Trophoblast cell (in vitro differentiated cells and primary cell): Measurements from ENCODE around the gene SPDYC.

Experiments
- DNase-seq, 2 donors: peaks; one replicate each; pipeline ENCODE4 v3.0.0-alpha.2; 2016
- H2AFZ ChIP-seq: 2 replicates; pipeline ENCODE4 v1.6.1; 2013; ENCODE audit warnings: low read length, moderate library complexity, mild to moderate bottlenecking; ENCODE audit not compliant: insufficient read depth, poor library complexity
- H2AK5ac ChIP-seq: 2 replicates; pipeline ENCODE4 v1.6.1; 2013; ENCODE audit warnings: mild to moderate bottlenecking, low read length
- H2BK120ac ChIP-seq: 2 replicates; pipeline ENCODE4 v1.6.1; 2013; ENCODE audit warnings: low read length, mild to moderate bottlenecking, moderate library complexity; ENCODE audit not compliant: insufficient read depth, poor library complexity
- H2BK12ac ChIP-seq: 2 replicates; pipeline ENCODE4 v1.6.1; 2013; ENCODE audit warnings: mild to moderate bottlenecking, low read length, moderate library complexity
- H2BK5ac ChIP-seq: 2 replicates; pipeline ENCODE4 v1.6.1; 2013; ENCODE audit warnings: low read length, low read depth, moderate library complexity, mild to moderate bottlenecking; ENCODE audit not compliant: poor library complexity
- H3K14ac ChIP-seq: 2 replicates; pipeline ENCODE4 v1.6.1; 2013; ENCODE audit warnings: mild to moderate bottlenecking, low read length
- H3K18ac ChIP-seq: 2 replicates; pipeline ENCODE4 v1.6.1; 2013; ENCODE audit warnings: mild to moderate bottlenecking, low read length
- H3K23ac ChIP-seq: 2 replicates; pipeline ENCODE4 v1.6.1; 2013; ENCODE audit warnings: low read length
- H3K27ac ChIP-seq: 2 replicates; pipeline ENCODE4 v1.5.1; 2013; ENCODE audit warnings: low read depth, mild to moderate bottlenecking, inconsistent platforms, low read length, moderate library complexity
- H3K27me3 ChIP-seq: 2 replicates; pipeline ENCODE4 v1.6.1; 2013; ENCODE audit warnings: inconsistent platforms, mild to moderate bottlenecking, low read length, moderate library complexity; ENCODE audit not compliant: insufficient read depth
- H3K36me3 ChIP-seq, 2 experiments: 1 replicate in 1 of 2; 2 replicates in 1 of 2; pipeline ENCODE4 v1.6.1; 2013; ENCODE audit warnings: low read length in 2 of 2, mild to moderate bottlenecking in 2 of 2, moderate library complexity in 1 of 2; ENCODE audit not compliant: insufficient read depth in 2 of 2, control insufficient read depth in 1 of 2
- H3K4ac ChIP-seq: 2 replicates; pipeline ENCODE4 v1.6.1; 2013; ENCODE audit warnings: low read depth, mild to moderate bottlenecking, low read length, moderate library complexity
- H3K4me1 ChIP-seq, 2 experiments: 1 replicate in 1 of 2; 2 replicates in 1 of 2; pipeline ENCODE4 v1.6.1; 2013; ENCODE audit warnings: low read length in 2 of 2, mild to moderate bottlenecking in 2 of 2, moderate library complexity in 1 of 2; ENCODE audit not compliant: insufficient read depth in 2 of 2, control insufficient read depth in 1 of 2
- H3K4me2 ChIP-seq: 2 replicates; pipeline ENCODE4 v1.6.1; 2013; ENCODE audit warnings: inconsistent platforms, mild to moderate bottlenecking, low read length, moderate library complexity
- H3K4me3 ChIP-seq: 2 replicates; pipeline ENCODE4 v1.5.1; 2013; ENCODE audit warnings: mild to moderate bottlenecking, low read depth, low read length, inconsistent platforms
- H3K79me1 ChIP-seq: one replicate; pipeline ENCODE4 v1.6.1; 2013; ENCODE audit warnings: low read length
- H3K79me2 ChIP-seq: 2 replicates; pipeline ENCODE4 v1.6.1; 2013; ENCODE audit warnings: low read length, mild to moderate bottlenecking; ENCODE audit not compliant: control insufficient read depth, insufficient read depth, poor library complexity
- H3K9ac ChIP-seq: 2 replicates; pipeline ENCODE4 v1.6.1; 2013; ENCODE audit warnings: mild to moderate bottlenecking, low read length
- H3K9me3 ChIP-seq: 2 replicates; pipeline ENCODE4 v1.6.1; 2013; ENCODE audit warnings: low read depth, mild to moderate bottlenecking, control low read depth, inconsistent platforms, low read length; ENCODE audit not compliant: insufficient read depth
- H4K12ac ChIP-seq: 2 replicates; pipeline ENCODE4 v1.6.1; 2013; ENCODE audit warnings: low read depth, mild to moderate bottlenecking, low read length, moderate library complexity
- H4K8ac ChIP-seq: 2 replicates; pipeline ENCODE4 v1.6.1; 2013; ENCODE audit warnings: low read depth, mild to moderate bottlenecking, low read length, moderate library complexity
- H4K91ac ChIP-seq: one replicate; pipeline ENCODE4 v1.6.1; 2013; ENCODE audit warnings: low read depth, mild to moderate bottlenecking, low read length, moderate library complexity
- WGBS: extraction: QIAGEN DNeasy Blood & Tissue Kit; methylation state at CpG from one replicate; pipeline ENCODE4 v1.1.7; 2013; ENCODE audit warnings: missing lambda C conversion rate; ENCODE audit not compliant: insufficient read length, insufficient coverage; ENCODE audit errors: extremely low coverage; 5-methylcytosine and 5-hydroxymethylcytosine counted together

SPDYC gene

GRCh38 chr11:65124480-65125196, 45.4 kb upstream of the SPDYC start:
- no peak overlapping the region for H3K9ac ChIP-seq
- peaks cover 8% of the 10 kb centered on the region for H3K79me1 ChIP-seq
- no peak overlapping the region for H3K23ac ChIP-seq
- H3K27ac ChIP-seq = no peak overlapping the region
- peaks cover 0 to 5% of the 10 kb centered on the region in 2 experiments for H3K4me1 ChIP-seq
- no peak overlapping the region for H2BK12ac ChIP-seq
- no peak overlapping the region for H2AFZ ChIP-seq
- H2BK120ac ChIP-seq = no peak overlapping the region
- H2BK5ac ChIP-seq = no peak overlapping the region
- no peak overlapping the region for H3K14ac ChIP-seq
- no peaks in the 10 kb centered on the region for H3K9me3 ChIP-seq
- H3K4me3 ChIP-seq = peak overlapping the region; percentile 16
- no peak overlapping the region for H3K4me2 ChIP-seq
- no peak for DNase-seq
- H4K12ac ChIP-seq = no peak overlapping the region
- no peak overlapping the region for H4K8ac ChIP-seq
- H2AK5ac ChIP-seq = no peak overlapping the region
- no peaks in the 10 kb centered on the region for H3K27me3 ChIP-seq
- no peak overlapping the region for H4K91ac ChIP-seq
- peak overlapping the region; percentile 28 for H3K4ac ChIP-seq
- H3K79me2 ChIP-seq = peaks cover 11% of the 10 kb centered on the region
- no peak overlapping the region for H3K18ac ChIP-seq
- WGBS = no CpG with 5 or more reads among the region's 5 CpGs
- peaks cover 58 to 65% of the 10 kb centered on the region in 2 experiments for H3K36me3 ChIP-seq

- no peak overlapping the region for H3K14ac ChIP-seq
- H3K9me3 ChIP-seq = no peaks in the 10 kb centered on the region
- H3K27ac ChIP-seq = no peak overlapping the region
- no peak for DNase-seq
- no peaks in the 10 kb centered on the region for H3K27me3 ChIP-seq
- no peak overlapping the region for H4K12ac ChIP-seq
- H3K18ac ChIP-seq = no peak overlapping the region
- H2BK5ac ChIP-seq = no peak overlapping the region
- H4K8ac ChIP-seq = no peak overlapping the region
- no peak overlapping the region for H3K9ac ChIP-seq
- no peak overlapping the region for H3K4ac ChIP-seq
- H4K91ac ChIP-seq = no peak overlapping the region
- no peak overlapping the region for H2AFZ ChIP-seq
- H2BK120ac ChIP-seq = no peak overlapping the region
- H3K4me2 ChIP-seq = no peak overlapping the region
- peaks cover 0 to 5% of the 10 kb centered on the region in 2 experiments for H3K4me1 ChIP-seq
- no peak overlapping the region for H2BK12ac ChIP-seq
- no peak overlapping the region for H2AK5ac ChIP-seq
- H3K4me3 ChIP-seq = no peak overlapping the region
- WGBS = no CpG with 5 or more reads among the region's 12 CpGs
- no peak overlapping the region for H3K23ac ChIP-seq
- H3K36me3 ChIP-seq = peaks cover 60 to 65% of the 10 kb centered on the region in 2 experiments
- H3K79me1 ChIP-seq = peaks cover 8% of the 10 kb centered on the region
- peaks cover 11% of the 10 kb centered on the region for H3K79me2 ChIP-seq
Measured at GRCh38 chr11:65125197-65126056, 44.6 kb upstream of the SPDYC start.

- Histone ChIP-seq H3K18ac (no peak overlapping the region), H2BK12ac (no peak overlapping the region), H3K23ac (peak overlapping the region; percentile 11), H3K79me1 (peaks cover 5% of the 10 kb centered on the region), H4K12ac (peak overlapping the region; percentile 3), H4K91ac (no peak overlapping the region), H3K27ac (no peak overlapping the region), H3K4me2 (no peak overlapping the region), H2BK5ac (no peak overlapping the region), H2BK120ac (no peak overlapping the region), H3K4me3 (no peak overlapping the region), H3K27me3 (no peaks in the 10 kb centered on the region), H2AFZ (no peak overlapping the region), H3K9me3 (no peaks in the 10 kb centered on the region), H3K36me3 (peaks cover 68 to 73% of the 10 kb centered on the region in 2 experiments), H4K8ac (no peak overlapping the region), H3K4me1 (peaks cover 0 to 2% of the 10 kb centered on the region in 2 experiments), H3K9ac (no peak overlapping the region), H3K4ac (no peak overlapping the region), H3K79me2 (peaks cover 5% of the 10 kb centered on the region), H3K14ac (no peak overlapping the region), H2AK5ac (no peak overlapping the region)
- WGBS = no CpG with 5 or more reads among the region's 6 CpGs
- no peak for DNase-seq
Measured at GRCh38 chr11:65126624-65127274, 43.3 kb upstream of the SPDYC start.

GRCh38 chr11:65127473-65128181, 42.4 kb upstream of the SPDYC start:
- no peak overlapping the region for H4K12ac ChIP-seq
- H3K27me3 ChIP-seq = no peaks in the 10 kb centered on the region
- H2BK5ac ChIP-seq = no peak overlapping the region
- no peak for DNase-seq
- H3K18ac ChIP-seq = no peak overlapping the region
- H3K4me3 ChIP-seq = no peak overlapping the region
- WGBS = no CpG with 5 or more reads among the region's 12 CpGs
- H3K36me3 ChIP-seq = peaks cover 76 to 82% of the 10 kb centered on the region in 2 experiments
- H3K9me3 ChIP-seq = no peaks in the 10 kb centered on the region
- no peak overlapping the region for H2AK5ac ChIP-seq
- no peak overlapping the region for H3K23ac ChIP-seq
- no peak overlapping the region for H2BK120ac ChIP-seq
- no peak overlapping the region for H3K27ac ChIP-seq
- H3K79me2 ChIP-seq = no peaks in the 10 kb centered on the region
- H2AFZ ChIP-seq = no peak overlapping the region
- H3K4ac ChIP-seq = no peak overlapping the region
- no peaks in the 10 kb centered on the region for H3K79me1 ChIP-seq
- no peak overlapping the region for H3K14ac ChIP-seq
- no peak overlapping the region for H3K4me2 ChIP-seq
- no peak overlapping the region for H4K8ac ChIP-seq
- H3K9ac ChIP-seq = no peak overlapping the region
- peaks cover 0 to 2% of the 10 kb centered on the region in 2 experiments for H3K4me1 ChIP-seq
- no peak overlapping the region for H2BK12ac ChIP-seq
- H4K91ac ChIP-seq = no peak overlapping the region
